Measurements from ENCODE around the gene CALN1. TPM values are rescaled to one million over a fixed set of nuclear protein-coding genes. Genes with fewer than 3 reads are reported as not detected.
"Not testable (repeated sequence)": the region's sequence is repeated elsewhere in the genome, so short reads cannot be mapped to it uniquely, and the experiment has no call there.

Gene CALN1
- total and polyA plus RNA-seq, 11 donors, result not detected

GRCh38 chr7:72386118-72386517 lies 26.0 kb downstream of the CALN1 start:
- DNase-seq, result no peak
- TF ChIP-seq POLR2A (IDR thresholded peaks at IDR 0.05), result no peak
- TF ChIP-seq CTCF (IDR thresholded peaks at IDR 0.05), result no peak
- no peaks in the 10 kb centered on the region for H3K27me3 ChIP-seq
- intact Hi-C loops (cut with DNase I), result no loop called here
- peaks cover 0 to 11% (median 0%) of the 10 kb centered on the region in 12 donors for H3K9me3 ChIP-seq
- no peak for ATAC-seq
- WGBS, 4 donors, result 75 to 86% (median 78%) methylated on average over 3 of the region's 3 CpGs
- no peaks in the 10 kb centered on the region for H3K4me1 ChIP-seq
- no peak overlapping the region for H3K27ac ChIP-seq
- H3K4me3 ChIP-seq, result no peak overlapping the region
- no peaks in the 10 kb centered on the region for H3K36me3 ChIP-seq

DNA sequence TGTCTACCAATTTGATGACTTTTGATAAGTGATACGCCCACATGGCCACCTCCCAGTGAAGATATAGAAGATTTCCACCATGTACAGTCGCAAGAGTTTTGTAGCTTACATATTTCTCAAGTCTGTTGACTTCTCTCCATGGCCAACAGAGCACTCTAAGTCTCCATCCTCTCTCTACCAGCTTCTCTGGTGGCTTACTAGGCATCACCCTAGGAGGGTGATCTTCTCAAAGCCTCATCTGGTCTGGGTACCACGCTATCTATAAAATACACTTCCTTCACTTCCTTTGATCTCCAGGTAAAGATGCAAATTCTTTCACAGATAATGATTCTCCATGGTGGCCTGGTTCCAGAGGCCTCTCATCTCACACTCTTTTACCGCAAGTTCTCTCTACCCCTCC lies 49.9 kb downstream of the CALN1 start:
- H3K9me3 ChIP-seq, result no peaks in the 10 kb centered on the region
- H3K27ac ChIP-seq, result no peak overlapping the region
- no peak for ATAC-seq
- no peaks in the 10 kb centered on the region for H3K36me3 ChIP-seq
- no peak for DNase-seq
- intact Hi-C loops (cut with DNase I), result no loop called here
- no peaks in the 10 kb centered on the region for H3K27me3 ChIP-seq
- no peak for TF ChIP-seq POLR2A (IDR thresholded peaks at IDR 0.05)
- no peak for TF ChIP-seq CTCF (IDR thresholded peaks at IDR 0.05)
- no peak overlapping the region for H3K4me3 ChIP-seq
- peaks cover 0 to 5% (median 0%) of the 10 kb centered on the region in 12 donors for H3K4me1 ChIP-seq
- WGBS, 4 donors, result 88 to 93% (median 90%) methylated on average over 4 of the region's 4 CpGs

GRCh38 chr7:72345208-72345727 lies 66.9 kb downstream of the CALN1 start:
- H3K27ac ChIP-seq, result no peak overlapping the region
- peaks cover 0 to 6% (median 0%) of the 10 kb centered on the region in 9 donors for H3K27me3 ChIP-seq
- ATAC-seq (no peak), DNase-seq (no peak)
- H3K4me3 ChIP-seq, result no peak overlapping the region
- TF ChIP-seq CTCF (IDR thresholded peaks at IDR 0.05) (no peak), POLR2A (IDR thresholded peaks at IDR 0.05) (no peak)
- no peaks in the 10 kb centered on the region for H3K9me3 ChIP-seq
- no peaks in the 10 kb centered on the region for H3K4me1 ChIP-seq
- 70 to 86% (median 84%) methylated on average over 1 of the region's 1 CpG for WGBS, 4 donors
- intact Hi-C loops (cut with DNase I), result no loop called here
- H3K36me3 ChIP-seq, result no peaks in the 10 kb centered on the region

DNA sequence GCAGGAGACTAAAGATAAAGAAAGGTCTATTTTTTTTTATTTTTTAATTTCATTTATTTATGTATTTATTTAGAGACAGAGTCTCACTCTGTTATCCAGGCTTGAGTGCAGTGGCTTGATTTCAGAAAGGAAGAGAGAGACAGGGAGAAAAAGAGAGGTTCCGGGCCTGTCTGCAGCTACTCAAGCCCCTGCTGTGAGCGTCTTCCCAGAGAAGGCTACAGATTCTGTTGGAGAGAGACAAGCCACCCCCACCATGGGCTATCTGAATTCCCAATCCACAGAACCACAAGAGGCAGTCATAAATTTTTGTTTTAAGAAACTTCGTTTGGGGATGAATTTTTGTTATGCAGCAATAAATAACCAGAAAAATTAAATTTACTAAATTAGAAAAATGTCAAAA lies 68.1 kb downstream of the CALN1 start:
- Histone ChIP-seq H3K36me3 (no peaks in the 10 kb centered on the region), H3K4me3 (no peak overlapping the region), H3K27me3 (peaks cover 0 to 12% (median 0%) of the 10 kb centered on the region in 9 donors), H3K4me1 (no peaks in the 10 kb centered on the region), H3K27ac (no peak overlapping the region), H3K9me3 (no peaks in the 10 kb centered on the region)
- 58 to 72% (median 63%) methylated on average over 3 of the region's 3 CpGs for WGBS, 4 donors
- no peak for TF ChIP-seq CTCF (IDR thresholded peaks at IDR 0.05)
- TF ChIP-seq POLR2A (IDR thresholded peaks at IDR 0.05), result no peak
- no peak for DNase-seq
- intact Hi-C loops (cut with DNase I), result no loop called here
- no peak for ATAC-seq

DNA sequence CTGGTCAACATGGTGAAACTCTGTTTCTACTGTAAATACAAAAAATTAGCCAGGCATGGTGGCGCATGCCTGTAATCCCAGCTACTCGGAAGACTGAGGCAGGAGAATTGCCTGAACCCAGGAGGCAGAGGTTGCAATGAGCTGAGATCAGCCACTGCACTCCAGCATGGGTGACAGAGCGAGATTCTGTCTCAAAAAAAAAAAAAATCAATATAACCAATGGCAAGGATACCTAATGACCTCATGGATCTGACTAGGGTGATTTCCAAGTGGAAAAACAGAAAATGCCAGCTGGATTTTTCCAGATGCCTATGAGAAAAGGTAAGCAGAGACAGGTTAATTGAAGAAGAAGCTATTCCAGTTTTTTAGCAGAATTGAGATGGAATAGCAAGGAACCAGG lies 68.8 kb downstream of the CALN1 start:
- H3K27me3 ChIP-seq, result peaks cover 0 to 17% (median 0%) of the 10 kb centered on the region in 9 donors
- H3K27ac ChIP-seq; H3K4me1 ChIP-seq; DNase-seq; intact Hi-C loops (cut with DNase I); H3K9me3 ChIP-seq; ATAC-seq; H3K36me3 ChIP-seq; H3K4me3 ChIP-seq: not testable (repeated sequence)
- WGBS, 4 donors, result 85 to 95% (median 87%) methylated on average over 3 of the region's 3 CpGs

All from heart left ventricle (tissue), 16 donors.